Putamen (tissue), 1 donor: ENCODE results near the gene FIGNL2.
"Not testable (repeated sequence)": the region's sequence is repeated elsewhere in the genome, so short reads cannot be mapped to it uniquely, and the experiment has no call there.

ENCODE experiments used
- DNase-seq: peaks from one replicate; pipeline ENCODE4 v3.0.0-alpha.2; 2016; ENCODE audit warnings: low spot score

Gene FIGNL2, protein sequence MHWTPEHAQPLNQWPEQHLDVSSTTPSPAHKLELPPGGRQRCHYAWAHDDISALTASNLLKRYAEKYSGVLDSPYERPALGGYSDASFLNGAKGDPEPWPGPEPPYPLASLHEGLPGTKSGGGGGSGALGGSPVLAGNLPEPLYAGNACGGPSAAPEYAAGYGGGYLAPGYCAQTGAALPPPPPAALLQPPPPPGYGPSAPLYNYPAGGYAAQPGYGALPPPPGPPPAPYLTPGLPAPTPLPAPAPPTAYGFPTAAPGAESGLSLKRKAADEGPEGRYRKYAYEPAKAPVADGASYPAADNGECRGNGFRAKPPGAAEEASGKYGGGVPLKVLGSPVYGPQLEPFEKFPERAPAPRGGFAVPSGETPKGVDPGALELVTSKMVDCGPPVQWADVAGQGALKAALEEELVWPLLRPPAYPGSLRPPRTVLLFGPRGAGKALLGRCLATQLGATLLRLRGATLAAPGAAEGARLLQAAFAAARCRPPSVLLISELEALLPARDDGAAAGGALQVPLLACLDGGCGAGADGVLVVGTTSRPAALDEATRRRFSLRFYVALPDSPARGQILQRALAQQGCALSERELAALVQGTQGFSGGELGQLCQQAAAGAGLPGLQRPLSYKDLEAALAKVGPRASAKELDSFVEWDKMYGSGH

GRCh38 chr12:51848326-51848727, at the start of gene FIGNL2:
FIGNL2 (minus strand) TSS chr12:51848718; CDS start chr12:51822413, 26,305 bp downstream.
- DNase-seq: no peak

- no peak for DNase-seq
These were observed 48.7 kb upstream of the FIGNL2 start for GRCh38 chr12:51897181-51897580.

- no peak for DNase-seq
These were observed 47.7 kb upstream of the FIGNL2 start for GRCh38 chr12:51896236-51896635.

DNA sequence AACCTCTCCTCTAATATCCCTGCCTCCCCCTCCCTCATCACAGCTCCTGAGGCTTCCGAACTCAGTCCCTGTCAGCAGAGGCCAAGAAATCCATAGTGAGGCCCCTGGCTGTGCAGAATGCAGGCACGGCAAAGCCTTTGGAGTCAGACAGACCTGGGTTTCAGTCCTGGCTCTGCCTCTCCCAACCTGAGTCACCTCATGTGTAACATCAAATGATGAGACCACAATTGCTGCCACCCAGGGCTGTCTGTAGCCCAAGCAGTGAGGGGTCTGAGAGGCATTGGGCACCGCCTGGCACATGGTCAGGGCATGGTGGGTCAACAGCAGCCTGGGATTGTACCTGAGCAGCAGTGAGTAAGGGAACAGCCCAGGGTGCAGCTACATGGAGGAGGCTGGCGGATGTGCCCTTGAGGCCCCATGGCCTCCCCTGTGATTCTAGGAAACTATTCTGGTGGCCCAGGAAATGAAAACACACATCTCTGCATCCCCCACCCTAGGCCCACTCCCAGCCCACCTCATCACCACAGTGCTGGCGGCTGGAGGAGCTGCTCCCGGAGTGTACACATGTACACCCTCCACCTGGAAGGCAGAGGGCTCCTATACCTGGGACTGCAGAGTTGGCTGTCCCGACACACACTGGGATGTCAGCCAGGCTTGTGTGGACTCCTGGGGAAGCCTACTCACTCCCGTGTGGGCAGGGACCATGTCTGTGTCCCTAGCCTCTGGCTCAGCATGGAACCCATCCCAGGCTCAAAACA, 47.0 kb upstream of the FIGNL2 start:
- no peak for DNase-seq

DNA sequence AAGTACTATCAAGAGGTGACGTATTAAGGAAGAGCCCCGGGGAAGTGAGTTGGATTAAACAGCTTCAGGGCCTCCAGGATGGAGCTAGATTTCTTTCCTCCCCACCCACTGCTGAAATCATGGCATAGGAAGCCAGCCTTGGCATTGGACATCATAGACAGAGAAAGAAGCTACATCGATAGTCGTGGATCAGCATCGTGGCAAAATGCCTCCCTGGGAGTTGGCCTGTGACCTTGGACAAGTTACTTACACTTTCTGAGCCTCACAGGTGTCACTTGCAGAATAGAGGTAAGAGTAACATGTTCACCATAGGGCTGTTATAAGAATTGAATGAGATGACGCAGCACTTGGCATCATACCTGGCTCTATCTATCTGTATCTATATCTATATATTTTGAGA, 45.3 kb upstream of the FIGNL2 start:
- DNase-seq: no peak

DNA sequence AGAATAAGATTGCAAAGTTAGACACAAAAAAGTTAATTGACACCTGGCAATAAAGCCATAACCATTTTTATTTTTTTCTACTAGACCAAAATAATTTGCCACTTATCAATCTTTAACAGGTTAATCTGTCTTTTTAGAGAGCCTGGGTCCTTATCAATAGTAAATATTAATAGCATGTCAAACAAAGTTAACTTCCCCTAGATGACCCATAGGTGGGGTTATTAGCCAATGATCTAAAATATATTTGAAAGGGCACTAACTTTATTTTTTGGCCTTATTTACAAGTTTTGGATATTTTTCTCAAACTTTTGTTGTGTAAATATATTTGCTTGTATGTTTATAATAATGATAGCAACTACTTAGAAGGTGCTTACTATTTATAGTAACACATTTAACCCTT, 43.3 kb upstream of the FIGNL2 start:
- DNase-seq: no peak

GRCh38 chr12:51890511-51891171, 42.1 kb upstream of the FIGNL2 start:
- DNase-seq: no peak

- no peak for DNase-seq
These were observed 41.6 kb upstream of the FIGNL2 start for GRCh38 chr12:51890133-51890464.

- DNase-seq: no peak
These were observed 41.0 kb upstream of the FIGNL2 start for GRCh38 chr12:51889216-51890132.

DNA sequence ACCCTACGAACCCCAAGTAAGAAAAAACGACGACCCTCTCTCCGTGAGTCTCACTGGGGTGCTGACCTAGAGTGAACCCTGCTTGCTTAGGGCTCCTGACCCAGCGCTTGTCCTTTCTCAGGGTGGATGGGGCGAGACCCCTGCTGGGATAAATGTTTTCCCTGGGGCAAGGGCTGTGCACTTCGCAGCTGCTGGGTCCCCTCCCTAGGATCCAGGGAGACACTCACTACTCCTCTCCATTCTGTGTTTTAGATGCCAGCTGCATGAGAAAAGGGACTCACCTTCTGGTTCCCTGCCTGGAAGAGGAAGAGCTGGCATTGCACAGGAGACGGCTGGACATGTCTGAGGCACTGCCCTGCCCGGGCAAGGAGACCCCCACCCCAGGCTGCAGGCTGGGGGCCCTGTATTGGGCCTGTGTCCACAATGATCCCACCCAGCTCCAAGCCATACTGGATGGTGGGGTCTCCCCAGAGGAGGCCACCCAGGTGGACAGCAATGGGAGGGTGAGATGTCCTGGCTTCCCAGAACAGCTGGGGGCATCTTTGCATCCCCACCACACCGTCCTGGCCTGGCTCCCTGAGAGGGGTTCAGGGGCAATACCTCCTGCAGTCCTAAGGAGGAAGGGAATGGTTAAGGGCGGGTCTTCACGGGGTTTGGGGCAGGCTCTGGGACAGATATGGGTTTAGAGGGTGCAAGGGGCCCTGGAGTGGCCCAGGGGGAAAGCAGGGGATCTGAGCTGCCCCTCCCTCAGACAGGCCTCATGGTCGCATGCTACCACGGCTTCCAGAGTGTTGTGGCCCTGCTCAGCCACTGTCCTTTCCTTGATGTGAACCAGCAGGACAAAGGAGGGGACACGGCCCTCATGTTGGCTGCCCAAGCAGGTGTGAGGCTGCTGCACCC, 40.0 kb upstream of the FIGNL2 start:
- DNase-seq: no peak

DNA sequence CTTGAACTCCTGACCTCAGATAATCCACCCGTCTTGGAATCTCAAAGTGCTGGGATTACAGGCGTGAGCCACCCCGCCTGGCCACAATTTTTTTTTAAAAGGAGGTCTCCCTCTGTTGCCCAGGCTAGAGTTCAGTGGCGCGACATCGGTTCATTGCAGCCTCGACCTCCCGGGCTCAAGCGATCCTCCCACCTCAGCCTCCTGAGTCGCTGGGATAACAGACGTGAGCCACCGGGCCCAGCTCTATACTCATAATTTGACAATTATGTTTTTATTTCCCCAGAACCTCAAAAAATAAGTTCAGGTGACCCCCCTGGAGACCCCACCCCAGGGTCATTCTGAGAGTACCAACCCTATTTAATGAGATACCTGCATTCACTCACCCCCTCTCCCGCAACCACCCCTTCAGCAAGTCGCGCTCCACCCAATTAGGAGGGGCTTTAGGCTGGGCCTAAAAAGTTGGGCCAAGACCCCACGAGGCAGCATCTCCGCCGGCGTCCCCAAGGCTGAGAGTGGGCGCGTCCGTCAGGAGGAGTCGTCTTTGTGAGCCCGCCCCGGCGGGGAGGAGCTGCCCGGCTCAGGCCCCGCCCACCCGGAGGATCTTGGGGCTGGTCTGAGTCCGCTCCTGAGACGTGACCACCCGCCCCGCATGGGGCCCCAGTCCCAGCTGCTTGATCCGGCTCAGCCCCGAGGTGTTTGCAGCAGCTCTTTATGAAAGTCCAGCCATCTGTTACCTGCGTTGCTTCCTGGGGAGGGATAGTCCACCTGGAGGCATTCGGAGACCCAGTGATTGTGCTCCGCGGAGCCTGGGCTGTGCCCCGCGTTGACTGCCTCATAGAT, 39.2 kb upstream of the FIGNL2 start, which contains the start of gene ANKRD33:
Gene ANKRD33 (plus strand): TSS at position 628 of the 840 bp plus-strand sequence. CDS start 84 bp downstream, at position 712.
- no peak for DNase-seq

DNA sequence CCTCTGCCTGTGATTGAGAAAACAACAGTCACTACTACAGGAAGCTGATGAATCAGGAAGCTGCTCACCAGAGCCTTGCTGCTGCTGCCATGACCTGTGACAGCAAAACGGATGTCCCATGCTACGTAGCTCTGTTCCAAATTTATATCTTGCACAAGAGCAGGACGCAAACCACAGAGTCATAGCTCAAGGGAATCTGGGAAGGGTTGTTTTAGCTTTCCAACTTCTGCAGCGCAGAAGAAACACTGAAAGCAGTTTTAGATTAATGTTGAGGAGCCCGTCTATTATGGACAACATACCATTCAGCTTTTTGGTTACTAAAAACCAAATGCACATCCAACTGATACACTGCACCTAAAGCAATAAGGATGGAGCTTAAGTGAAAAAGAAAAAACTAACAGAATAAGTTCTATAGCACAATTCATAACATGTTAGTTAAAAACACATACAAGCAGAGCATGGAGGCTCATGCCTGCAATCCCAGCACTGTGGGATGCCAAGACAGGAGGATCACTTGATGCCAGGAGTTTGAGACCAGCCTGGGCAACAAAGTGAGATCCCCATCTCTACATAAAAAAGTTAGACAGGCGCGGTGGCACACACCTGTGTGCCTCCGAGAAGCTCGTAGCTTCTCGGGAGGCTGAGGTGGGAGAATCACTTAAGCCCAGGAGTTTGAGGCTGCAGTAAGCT, 37.6 kb upstream of the FIGNL2 start:
- DNase-seq: peak; percentile 45

GRCh38 chr12:51885294-51886020, 36.9 kb upstream of the FIGNL2 start:
- not testable (repeated sequence) for DNase-seq

GRCh38 chr12:51884676-51885229, 36.2 kb upstream of the FIGNL2 start:
- DNase-seq: no peak

- no peak for DNase-seq
These were observed 35.6 kb upstream of the FIGNL2 start for GRCh38 chr12:51883998-51884675.

DNA sequence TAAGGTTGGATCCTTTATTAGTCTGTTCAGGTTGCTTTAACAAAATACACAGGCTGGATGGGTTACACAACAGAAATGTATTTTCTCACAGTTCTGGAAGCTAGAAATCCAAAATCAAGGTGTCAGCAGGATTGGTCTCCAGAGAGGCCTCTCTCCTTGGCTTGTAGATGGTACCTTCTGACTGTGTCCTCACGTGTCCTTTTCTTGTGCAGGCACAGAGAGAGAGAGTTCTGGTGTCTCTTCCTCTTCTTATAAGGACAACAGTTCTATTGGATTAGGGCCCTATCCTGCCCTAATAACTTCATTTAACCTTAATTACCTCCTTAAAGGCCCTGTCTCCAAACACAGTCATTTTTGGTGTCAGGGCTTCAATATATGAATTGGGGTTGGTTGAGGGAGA, 34.8 kb upstream of the FIGNL2 start:
- DNase-seq: no peak

DNA sequence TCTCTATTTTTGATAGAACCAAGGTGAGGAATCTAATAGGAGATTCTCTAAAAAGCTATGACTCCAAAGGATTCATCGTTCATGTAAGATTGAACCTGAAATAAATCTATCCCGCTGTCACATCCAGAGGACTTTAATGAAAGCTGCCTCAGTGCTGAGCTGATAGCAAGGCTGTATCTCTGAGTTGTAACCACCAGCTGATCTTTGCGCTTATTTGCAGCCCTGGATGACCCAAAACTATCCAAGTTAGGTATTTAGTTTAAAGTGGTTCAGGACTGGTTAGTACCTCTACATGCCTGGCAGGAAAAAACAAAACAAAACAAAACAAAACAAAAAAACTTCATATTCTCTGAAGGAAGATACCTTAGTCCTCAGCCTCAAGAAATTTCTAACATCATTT, 30.6 kb upstream of the FIGNL2 start:
- no peak for DNase-seq
